ENCODE results near the gene PTCRA.
A peak's percentile ranks its signal among the peaks of the same experiment; 100 is the strongest.
"Not testable (repeated sequence)": the region's sequence is repeated elsewhere in the genome, so short reads cannot be mapped to it uniquely, and the experiment has no call there.

Gene PTCRA

GRCh38 chr6:42947950-42948349, 32.1 kb downstream of the PTCRA start:
- DNase-seq (ENCODE audit: low spot score in 2 of 2): no peak
- Mint-ChIP-seq H3K27ac (peak overlapping the region; percentile 12), H3K4me1 (no peaks in the 10 kb centered on the region), H3K36me3 (peaks cover 34% of the 10 kb centered on the region), H3K4me3 (no peak overlapping the region), H3K9me3 (no peaks in the 10 kb centered on the region)
- no peak for ATAC-seq

- H3K27ac Mint-ChIP-seq: peak overlapping the region; percentile 17
- ATAC-seq (no peak), DNase-seq (ENCODE audit: low spot score in 2 of 2) (no peak)
- H3K36me3 Mint-ChIP-seq: peaks cover 14% of the 10 kb centered on the region
- no peaks in the 10 kb centered on the region for H3K9me3 Mint-ChIP-seq
- no peaks in the 10 kb centered on the region for H3K4me1 Mint-ChIP-seq
- H3K4me3 Mint-ChIP-seq: no peak overlapping the region
These were observed 36.5 kb downstream of the PTCRA start for GRCh38 chr6:42952389-42952788.

DNA sequence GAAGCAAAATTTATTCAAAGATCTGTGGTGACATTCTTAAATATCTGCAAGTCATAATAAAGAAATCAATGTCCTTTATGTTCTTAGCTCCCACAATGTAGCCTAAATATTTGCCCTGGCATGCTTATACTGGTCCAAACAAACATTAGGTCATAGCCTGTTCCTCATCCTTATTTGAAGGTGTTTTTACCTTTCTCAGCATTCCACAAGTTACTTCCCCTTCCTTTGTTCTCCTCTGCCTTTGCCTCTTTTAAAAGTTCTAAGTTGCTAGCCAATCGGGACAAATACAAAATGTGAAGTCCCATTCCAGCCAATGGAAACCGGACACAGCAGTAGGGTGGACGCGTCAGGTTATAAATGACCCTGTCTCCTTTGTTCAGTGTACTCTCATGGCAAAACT, 38.6 kb downstream of the PTCRA start:
- ATAC-seq; H3K27ac Mint-ChIP-seq; H3K9me3 Mint-ChIP-seq; H3K36me3 Mint-ChIP-seq; H3K4me3 Mint-ChIP-seq; H3K4me1 Mint-ChIP-seq; DNase-seq (ENCODE audit: low spot score in 2 of 2): not testable (repeated sequence)

DNA sequence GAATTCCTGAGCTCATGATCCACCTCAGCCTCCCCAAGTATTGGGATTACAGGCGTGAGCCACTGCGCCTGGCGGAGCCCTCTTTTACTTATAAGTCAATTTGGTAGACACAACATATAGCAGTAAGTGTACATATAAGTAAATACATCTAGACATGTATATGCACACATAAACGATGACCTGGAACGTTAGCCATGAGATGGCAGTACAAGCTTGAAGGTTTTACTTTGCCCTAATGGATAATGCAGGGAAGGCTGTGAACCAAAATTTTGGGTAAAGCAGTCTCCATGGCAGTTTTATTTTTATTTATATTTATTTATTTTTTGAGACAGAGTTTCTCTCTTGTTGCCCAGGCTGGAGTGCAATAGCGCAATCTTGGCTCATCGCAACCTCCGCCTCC, 42.3 kb downstream of the PTCRA start:
- Mint-ChIP-seq H3K36me3 (no peaks in the 10 kb centered on the region), H3K4me1 (peaks cover 17% of the 10 kb centered on the region), H3K4me3 (no peak overlapping the region), H3K27ac (no peak overlapping the region), H3K9me3 (no peaks in the 10 kb centered on the region)
- ATAC-seq (no peak), DNase-seq (ENCODE audit: low spot score in 2 of 2) (no peak)

DNA sequence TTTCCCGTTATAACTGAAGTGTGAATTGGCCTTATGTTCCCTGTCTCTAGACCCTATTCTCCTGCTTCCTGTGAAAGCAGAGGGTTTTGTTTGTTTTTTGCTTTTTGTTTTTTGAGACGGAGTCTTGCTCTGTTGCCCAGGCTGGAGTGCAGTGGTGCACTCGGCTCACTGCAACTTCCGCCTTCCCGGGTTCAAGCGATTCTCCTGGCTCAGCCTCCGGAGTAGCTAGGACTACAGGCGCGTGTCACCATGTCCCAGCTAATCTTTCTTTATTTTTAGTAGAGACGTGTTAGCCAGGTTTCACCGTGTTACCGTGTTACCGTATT, 44.0 kb downstream of the PTCRA start:
- Mint-ChIP-seq H3K27ac (no peak overlapping the region), H3K4me1 (peaks cover 17% of the 10 kb centered on the region), H3K36me3 (peaks cover 8% of the 10 kb centered on the region), H3K4me3 (peak overlapping the region; percentile 69), H3K9me3 (no peaks in the 10 kb centered on the region)
- ATAC-seq (no peak), DNase-seq (ENCODE audit: low spot score in 2 of 2) (no peak)

DNA sequence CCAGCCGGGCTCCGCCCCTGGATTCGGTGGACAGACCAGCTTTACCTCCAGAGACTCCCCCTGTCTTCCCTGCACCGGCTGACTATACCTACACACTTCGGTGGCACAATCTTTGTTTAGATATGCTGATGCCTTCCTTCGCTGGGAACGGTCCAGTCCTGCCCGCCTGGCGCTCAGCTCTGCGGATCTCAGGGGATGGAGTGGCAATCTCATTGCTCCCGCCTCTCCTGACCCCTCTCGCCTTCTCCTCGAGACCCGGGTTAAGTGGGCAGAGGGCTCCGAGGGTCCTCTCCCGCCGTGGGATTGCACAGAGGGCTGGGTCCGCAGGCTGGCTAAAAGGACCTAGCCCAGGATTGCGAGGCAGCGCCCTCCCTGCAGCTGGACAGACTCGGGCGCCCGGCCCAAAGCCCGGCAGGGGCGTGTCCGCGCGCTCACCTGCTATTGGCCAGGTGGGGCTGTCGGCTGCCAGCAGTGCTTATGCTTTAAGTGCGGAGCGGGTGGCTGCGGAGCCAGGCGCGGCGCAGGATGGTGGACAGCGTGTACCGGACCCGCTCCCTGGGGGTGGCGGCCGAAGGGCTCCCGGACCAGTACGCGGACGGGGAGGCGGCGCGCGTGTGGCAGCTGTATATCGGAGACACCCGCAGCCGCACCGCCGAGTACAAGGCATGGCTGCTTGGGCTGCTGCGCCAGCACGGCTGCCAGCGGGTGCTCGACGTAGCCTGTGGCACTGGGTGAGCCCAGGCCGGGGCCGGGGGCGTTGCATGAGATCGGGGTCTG, 44.6 kb downstream of the PTCRA start, which contains the start of gene GNMT:
TSS of gene GNMT (plus strand) at position 512 of the 777 bp plus-strand sequence. CDS start at position 526, 14 bp downstream.
- Mint-ChIP-seq H3K4me3 (peak within 1 kb of the TSS; percentile 69), H3K27ac (no peak within 1 kb of the TSS), H3K4me1 (peaks cover 17% of the 10 kb centered on the region), H3K9me3 (no peaks in the 10 kb centered on the region), H3K36me3 (peaks cover 14% of the 10 kb centered on the region)
- peak; percentile 72 for ATAC-seq
- DNase-seq (ENCODE audit: low spot score in 2 of 2): no peak

GRCh38 chr6:42961020-42961470, 45.2 kb downstream of the PTCRA start:
- Mint-ChIP-seq H3K27ac (no peak overlapping the region), H3K4me1 (peaks cover 17% of the 10 kb centered on the region), H3K36me3 (peaks cover 18% of the 10 kb centered on the region), H3K4me3 (peak overlapping the region; percentile 69), H3K9me3 (no peaks in the 10 kb centered on the region)
- DNase-seq (ENCODE audit: low spot score in 2 of 2): no peak
- ATAC-seq: no peak

DNA sequence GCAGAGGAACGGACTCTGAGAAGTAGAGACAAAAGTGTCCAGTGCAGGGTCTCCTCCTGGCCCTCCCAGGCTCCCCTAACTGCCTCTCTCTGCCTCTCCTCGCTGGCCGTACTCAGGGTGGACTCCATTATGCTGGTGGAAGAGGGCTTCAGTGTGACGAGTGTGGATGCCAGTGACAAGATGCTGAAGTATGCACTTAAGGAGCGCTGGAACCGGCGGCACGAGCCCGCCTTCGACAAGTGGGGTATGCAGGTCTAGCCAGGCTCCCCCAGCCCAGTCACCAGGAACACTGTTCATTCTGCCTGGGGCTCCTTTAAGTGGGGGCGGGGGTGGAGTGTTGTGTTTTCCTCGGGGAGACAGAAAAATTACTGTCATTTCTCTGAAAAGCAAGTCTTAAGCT, 46.2 kb downstream of the PTCRA start:
- DNase-seq (ENCODE audit: low spot score in 2 of 2) (no peak), ATAC-seq (no peak)
- Mint-ChIP-seq H3K4me3 (no peak overlapping the region), H3K9me3 (no peaks in the 10 kb centered on the region), H3K4me1 (peaks cover 17% of the 10 kb centered on the region), H3K36me3 (peaks cover 26% of the 10 kb centered on the region), H3K27ac (no peak overlapping the region)

DNA sequence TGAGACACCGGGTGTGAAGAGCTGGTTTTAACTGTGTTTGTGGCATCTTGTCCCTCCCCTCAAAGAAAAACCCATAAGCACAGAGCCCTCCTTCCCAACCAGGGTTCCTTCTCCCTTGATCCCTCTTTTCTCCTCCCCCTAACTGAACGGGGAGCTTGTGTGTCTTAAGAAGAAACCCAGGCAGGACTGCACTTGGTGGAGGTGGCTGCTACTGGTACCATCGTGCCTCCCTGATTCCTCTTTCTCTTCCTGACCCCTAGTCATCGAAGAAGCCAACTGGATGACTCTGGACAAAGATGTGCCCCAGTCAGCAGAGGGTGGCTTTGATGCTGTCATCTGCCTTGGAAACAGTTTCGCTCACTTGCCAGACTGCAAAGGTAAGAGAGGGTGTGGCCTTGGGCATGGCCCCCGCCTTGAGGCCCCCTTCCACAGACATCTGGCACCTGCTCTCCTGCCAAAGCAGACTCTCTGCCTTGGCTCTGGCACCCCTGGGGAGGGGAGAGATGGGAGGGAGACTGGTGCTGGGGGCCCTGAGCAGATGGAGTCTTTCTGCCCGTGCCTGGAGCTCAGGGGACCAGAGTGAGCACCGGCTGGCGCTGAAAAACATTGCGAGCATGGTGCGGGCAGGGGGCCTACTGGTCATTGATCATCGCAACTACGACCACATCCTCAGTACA, 46.8 kb downstream of the PTCRA start:
- no peak for ATAC-seq
- H3K4me3 Mint-ChIP-seq: no peak overlapping the region
- H3K27ac Mint-ChIP-seq: no peak overlapping the region
- no peak for DNase-seq (ENCODE audit: low spot score in 2 of 2)
- peaks cover 31% of the 10 kb centered on the region for H3K36me3 Mint-ChIP-seq
- peaks cover 17% of the 10 kb centered on the region for H3K4me1 Mint-ChIP-seq
- no peaks in the 10 kb centered on the region for H3K9me3 Mint-ChIP-seq

- Mint-ChIP-seq H3K36me3 (peaks cover 37% of the 10 kb centered on the region), H3K27ac (no peak overlapping the region), H3K9me3 (no peaks in the 10 kb centered on the region), H3K4me3 (no peak overlapping the region), H3K4me1 (peaks cover 17% of the 10 kb centered on the region)
- ATAC-seq (peak; percentile 6), DNase-seq (ENCODE audit: low spot score in 2 of 2) (no peak)
These were observed 47.5 kb downstream of the PTCRA start for GRCh38 chr6:42963179-42963854.

GRCh38 chr6:42963855-42964605, 48.2 kb downstream of the PTCRA start:
- DNase-seq (ENCODE audit: low spot score in 2 of 2): no peak
- Mint-ChIP-seq H3K9me3 (no peaks in the 10 kb centered on the region), H3K4me1 (peaks cover 16% of the 10 kb centered on the region), H3K4me3 (no peak overlapping the region), H3K36me3 (peaks cover 37% of the 10 kb centered on the region), H3K27ac (peak overlapping the region; percentile 76)
- ATAC-seq: peak; percentile 55

- no peaks in the 10 kb centered on the region for H3K9me3 Mint-ChIP-seq
- DNase-seq (ENCODE audit: low spot score in 2 of 2): no peak
- peaks cover 8% of the 10 kb centered on the region for H3K4me1 Mint-ChIP-seq
- peaks cover 37% of the 10 kb centered on the region for H3K36me3 Mint-ChIP-seq
- H3K27ac Mint-ChIP-seq: no peak overlapping the region
- no peak for ATAC-seq
- H3K4me3 Mint-ChIP-seq: no peak overlapping the region
These were observed 50.7 kb downstream of the PTCRA start for GRCh38 chr6:42966571-42966970.

GRCh38 chr6:42967228-42967627, 51.4 kb downstream of the PTCRA start:
- Mint-ChIP-seq H3K4me3 (no peak overlapping the region), H3K4me1 (peaks cover 10% of the 10 kb centered on the region), H3K9me3 (no peaks in the 10 kb centered on the region), H3K36me3 (peaks cover 40% of the 10 kb centered on the region), H3K27ac (no peak overlapping the region)
- ATAC-seq (no peak), DNase-seq (ENCODE audit: low spot score in 2 of 2) (no peak)

DNA sequence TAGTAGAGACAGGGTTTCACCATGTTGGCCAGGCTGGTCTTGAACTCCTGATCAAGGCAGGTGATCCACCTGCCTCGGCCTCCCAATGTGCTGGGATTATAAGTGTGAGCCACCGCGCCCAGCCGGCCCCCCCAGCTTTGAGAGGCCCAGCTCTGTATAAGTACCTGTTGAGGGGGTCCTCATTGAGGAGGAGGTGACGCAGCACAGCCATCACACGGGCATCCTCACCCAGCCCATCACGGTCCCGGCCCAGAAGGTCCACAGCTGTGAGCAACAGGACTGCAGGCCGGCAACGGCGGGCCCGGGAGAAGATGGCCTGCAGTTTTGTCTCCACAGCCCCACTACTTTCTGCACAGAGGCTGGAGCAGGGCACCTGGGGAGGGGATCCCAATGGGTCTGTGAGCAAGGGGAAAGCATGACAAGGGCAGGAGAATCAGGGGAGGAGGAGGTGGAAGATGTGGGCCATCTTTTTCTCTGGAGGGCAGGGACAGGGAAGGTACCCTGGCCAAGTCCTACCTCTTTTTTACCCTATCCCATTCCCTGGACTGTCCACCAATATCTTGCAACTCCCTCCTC, 52.4 kb downstream of the PTCRA start:
- Mint-ChIP-seq H3K36me3 (peaks cover 42% of the 10 kb centered on the region), H3K9me3 (no peaks in the 10 kb centered on the region), H3K27ac (no peak overlapping the region)

GRCh38 chr6:42968783-42969182, 52.9 kb downstream of the PTCRA start:
- H3K9me3 Mint-ChIP-seq: no peaks in the 10 kb centered on the region
- ATAC-seq: no peak
- peaks cover 10% of the 10 kb centered on the region for H3K4me1 Mint-ChIP-seq
- H3K4me3 Mint-ChIP-seq: no peak overlapping the region
- H3K27ac Mint-ChIP-seq: no peak overlapping the region
- no peak for DNase-seq (ENCODE audit: low spot score in 2 of 2)
- peaks cover 42% of the 10 kb centered on the region for H3K36me3 Mint-ChIP-seq

More for the DNA sequence above, 52.4 kb downstream of the PTCRA start:
- H3K4me1 Mint-ChIP-seq: peaks cover 10% of the 10 kb centered on the region
- no peak for DNase-seq (ENCODE audit: low spot score in 2 of 2)
- ATAC-seq: no peak
- no peak overlapping the region for H3K4me3 Mint-ChIP-seq
